Left lung (tissue), 10 donors: Measurements from ENCODE around the gene NUAK1. TPM values are rescaled to one million over a fixed set of nuclear protein-coding genes. Genes with fewer than 3 reads are reported as not detected.

Experiments used
- ATAC-seq: fragments of 200-7000 bp; cut with Tn5 transposase; one replicate; pipeline ENCODE4 v1.9.1; 2020; ENCODE audit warnings: moderate library complexity
- DNase-seq, 4 donors: peaks; one replicate each; pipeline ENCODE4 v3.0.0-alpha.2; 2013 to 2020
- H3K27ac ChIP-seq, 2 donors: fragments of 200-600 bp; sonication (generic) in 1 of 2; one replicate each; pipeline versions ENCODE4 v1.5.0 to v1.8.0; 2020 to 2021
- H3K27me3 ChIP-seq, 2 donors: fragments of 200-600 bp; sonication (generic) in 1 of 2; one replicate each; pipeline versions ENCODE4 v1.5.0 to v1.8.0; 2020 to 2021
- H3K36me3 ChIP-seq, 2 donors: fragments of 200-600 bp; sonication (generic) in 1 of 2; one replicate each; pipeline versions ENCODE4 v1.5.0 to v1.8.0; 2020 to 2021
- H3K4me1 ChIP-seq, 2 donors: fragments of 200-600 bp; one replicate each; pipeline ENCODE4 v1.8.0; 2021
- H3K4me3 ChIP-seq, 2 donors: fragments of 200-600 bp; sonication (generic) in 1 of 2; one replicate each; pipeline versions ENCODE4 v1.5.0 to v1.8.0; 2020 to 2021; ENCODE audit warnings: mild to moderate bottlenecking in 1 of 2
- H3K9me3 ChIP-seq, 2 donors: fragments of 200-600 bp; sonication (generic) in 1 of 2; one replicate each; pipeline versions ENCODE4 v1.5.0 to v1.8.0; 2020 to 2021
- intact Hi-C, 2 donors: fragments of 100-400 bp; cut with DNase I; formaldehyde crosslinking; loops; one replicate each; pipeline versions ENCODE4 v1.11.2 to v1.14.2; 2022
- polyA plus RNA-seq, 6 donors: library from polyadenylated mRNA; unstranded; fragments of 120-200 nt; gene quantifications; one replicate each; pipeline ENCODE4 v1.2.1, GENCODE V29; 2013; ENCODE audit not compliant: insufficient read length in 6 of 6
- total RNA-seq, 2 donors: library from RNA; stranded (reverse); fragmentation: NEBNext Ultra II Directional; extraction: Animal tissue kit (Norgen Biotek cat#: 25700); gene quantifications; one replicate each; pipeline ENCODE4 v1.2.1, GENCODE V29; 2021
- TF ChIP-seq, protein P1 (sequence below), 2 donors: fragments of 200-600 bp; sonication (generic) in 1 of 2; IDR thresholded peaks; one replicate each; pipeline versions ENCODE4 v1.5.0 to v1.8.0; 2021; ENCODE audit warnings: antibody characterized with exemption in 2 of 2
- donor health status: DM: no; HTN: yes; CAD: no.
- donor health status: DM: no; HTN: no; CAD: no.

NUAK1 gene
- total and polyA plus RNA-seq, 8 donors: 6.5 to 11.7 (median 8.1) TPM

DNA sequence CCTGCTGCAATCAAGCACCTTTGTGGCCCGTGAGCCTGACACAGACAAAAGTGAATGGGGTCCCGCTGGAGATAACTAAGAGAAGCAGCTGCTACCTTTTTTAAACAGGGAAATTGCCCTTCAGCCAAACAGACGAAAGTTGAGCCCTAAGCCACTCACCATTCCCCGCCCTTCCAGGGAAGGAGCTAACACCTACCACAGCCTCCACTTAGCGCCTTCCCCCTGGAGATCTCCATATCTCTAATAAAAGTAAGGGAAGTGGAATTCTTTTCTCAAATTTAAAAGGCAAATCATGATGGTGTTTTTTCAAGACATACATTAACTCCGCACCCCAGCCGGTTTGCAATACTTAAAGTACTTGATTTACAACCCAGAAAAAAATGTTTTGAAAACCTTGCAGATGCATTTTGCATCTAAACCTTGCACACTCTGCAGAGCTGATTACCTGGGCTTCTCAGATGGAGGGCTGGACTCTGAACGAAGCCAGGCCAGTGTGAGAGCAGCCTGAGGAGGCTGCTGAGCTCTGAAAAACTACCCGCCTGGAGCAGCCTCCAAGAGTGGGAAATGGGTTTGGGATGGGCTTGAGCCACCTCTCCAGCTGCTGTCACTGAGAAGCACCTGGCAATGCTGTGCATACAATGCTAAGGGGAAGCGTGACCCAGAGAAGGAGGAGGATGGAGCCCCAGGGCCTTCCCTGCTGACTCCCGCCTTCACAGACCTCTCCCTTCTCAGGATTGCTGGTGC is 10.0 kb downstream of the NUAK1 start:
- H3K4me1 ChIP-seq: peaks cover 0 to 5% of the 10 kb centered on the region in 2 donors
- no peak overlapping the region for H3K27ac ChIP-seq
- H3K36me3 ChIP-seq: no peaks in the 10 kb centered on the region
- no peak for ATAC-seq
- H3K9me3 ChIP-seq: no peaks in the 10 kb centered on the region
- TF ChIP-seq, protein P1, sequence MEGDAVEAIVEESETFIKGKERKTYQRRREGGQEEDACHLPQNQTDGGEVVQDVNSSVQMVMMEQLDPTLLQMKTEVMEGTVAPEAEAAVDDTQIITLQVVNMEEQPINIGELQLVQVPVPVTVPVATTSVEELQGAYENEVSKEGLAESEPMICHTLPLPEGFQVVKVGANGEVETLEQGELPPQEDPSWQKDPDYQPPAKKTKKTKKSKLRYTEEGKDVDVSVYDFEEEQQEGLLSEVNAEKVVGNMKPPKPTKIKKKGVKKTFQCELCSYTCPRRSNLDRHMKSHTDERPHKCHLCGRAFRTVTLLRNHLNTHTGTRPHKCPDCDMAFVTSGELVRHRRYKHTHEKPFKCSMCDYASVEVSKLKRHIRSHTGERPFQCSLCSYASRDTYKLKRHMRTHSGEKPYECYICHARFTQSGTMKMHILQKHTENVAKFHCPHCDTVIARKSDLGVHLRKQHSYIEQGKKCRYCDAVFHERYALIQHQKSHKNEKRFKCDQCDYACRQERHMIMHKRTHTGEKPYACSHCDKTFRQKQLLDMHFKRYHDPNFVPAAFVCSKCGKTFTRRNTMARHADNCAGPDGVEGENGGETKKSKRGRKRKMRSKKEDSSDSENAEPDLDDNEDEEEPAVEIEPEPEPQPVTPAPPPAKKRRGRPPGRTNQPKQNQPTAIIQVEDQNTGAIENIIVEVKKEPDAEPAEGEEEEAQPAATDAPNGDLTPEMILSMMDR (IDR thresholded peaks at IDR 0.05): no peak
- no peak for DNase-seq
- intact Hi-C loops: no loop called here
- H3K4me3 ChIP-seq: no peak overlapping the region
- H3K27me3 ChIP-seq: no peaks in the 10 kb centered on the region

DNA sequence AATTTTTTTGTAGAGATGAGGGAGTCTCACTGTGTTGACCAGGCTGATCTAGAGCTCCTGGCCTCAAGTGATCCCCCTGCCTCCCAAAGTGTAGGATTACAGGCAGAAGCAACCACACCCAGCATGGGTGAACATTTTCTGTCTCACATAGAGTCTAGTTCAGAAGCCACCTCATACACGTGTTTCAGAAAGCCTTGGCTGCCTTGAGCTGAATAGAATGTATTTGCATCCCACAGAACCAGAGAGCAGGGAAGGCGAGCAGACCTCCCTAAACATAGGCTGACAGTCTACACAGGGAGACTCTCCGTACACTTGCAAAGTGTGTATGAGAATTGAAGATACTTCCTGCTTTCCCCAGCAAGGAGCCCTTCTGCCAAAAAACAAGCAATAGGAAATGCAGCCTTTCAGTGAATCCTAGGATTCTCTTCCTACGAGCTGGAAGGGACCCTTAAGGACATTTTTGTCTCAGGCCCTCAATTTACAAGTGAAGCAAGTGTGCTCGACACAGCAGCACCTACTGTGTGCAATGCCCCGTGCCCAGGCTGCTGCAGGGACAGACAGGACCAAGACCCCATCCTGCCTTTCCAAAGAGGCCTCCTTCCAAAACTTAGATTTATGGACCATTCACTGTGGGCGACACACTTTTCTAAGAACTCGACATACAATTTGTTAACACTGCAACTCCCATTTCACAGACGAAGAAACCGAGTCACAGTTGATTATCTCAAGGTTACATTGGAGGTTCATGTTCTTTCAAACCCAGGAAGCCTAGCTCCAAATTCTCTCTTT is 11.2 kb downstream of the NUAK1 start:
- Histone ChIP-seq H3K27me3 (no peaks in the 10 kb centered on the region), H3K9me3 (no peaks in the 10 kb centered on the region), H3K27ac (no peak overlapping the region), H3K4me1 (peaks cover 0 to 5% of the 10 kb centered on the region in 2 donors), H3K36me3 (no peaks in the 10 kb centered on the region), H3K4me3 (no peak overlapping the region)
- TF ChIP-seq, protein P1 (IDR thresholded peaks at IDR 0.05): no peak
- intact Hi-C loops: no loop called here
- ATAC-seq (peak; percentile 14), DNase-seq (no peak)

DNA sequence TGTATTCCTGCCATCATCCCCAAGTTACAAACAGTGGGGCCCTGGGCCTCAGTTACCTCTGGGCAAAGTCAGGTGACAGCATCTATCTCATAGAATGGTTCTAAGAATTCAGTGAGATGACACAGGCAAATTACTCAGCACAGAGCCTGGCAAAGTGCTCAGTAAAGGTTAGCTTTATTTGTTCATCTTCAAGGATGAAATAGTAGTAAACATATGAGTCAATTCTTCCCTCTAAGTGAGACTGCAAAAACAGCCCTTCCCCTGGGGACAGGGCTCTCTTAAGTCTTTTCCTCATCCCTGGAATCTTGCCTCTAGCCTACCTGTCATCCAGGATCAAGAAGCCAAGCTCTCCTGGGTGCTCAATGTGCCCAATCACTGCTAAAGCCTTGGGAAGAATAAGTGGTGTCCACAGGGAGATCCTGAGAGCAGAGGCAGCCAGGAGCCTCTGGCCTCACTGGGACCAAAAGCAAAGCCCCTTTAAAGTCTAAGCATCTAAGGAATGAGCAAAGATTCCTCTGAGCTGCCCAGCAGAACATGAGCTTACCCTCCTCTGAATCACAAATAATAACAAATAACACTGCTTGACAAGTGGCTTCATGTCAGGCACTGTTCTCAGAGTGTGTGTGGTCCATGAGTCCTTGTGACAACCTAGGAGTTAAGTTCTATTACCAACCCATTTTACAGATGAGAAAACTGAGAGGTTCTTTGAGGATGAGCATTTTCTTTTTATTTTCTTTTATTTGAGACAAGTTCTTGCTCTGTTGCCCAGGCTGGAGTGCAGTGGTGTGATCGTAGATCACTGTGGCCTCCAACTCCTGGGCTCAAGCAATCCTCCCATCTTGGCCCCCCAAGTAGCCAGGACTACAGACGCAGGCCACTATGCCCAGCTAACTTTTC is 12.1 kb downstream of the NUAK1 start:
- H3K9me3 ChIP-seq: no peaks in the 10 kb centered on the region
- ATAC-seq (peak; percentile 46), DNase-seq (no peak)
- no peaks in the 10 kb centered on the region for H3K27me3 ChIP-seq
- no peak overlapping the region for H3K4me3 ChIP-seq
- intact Hi-C loops: no loop called here
- TF ChIP-seq, protein P1 (IDR thresholded peaks at IDR 0.05): no peak
- H3K4me1 ChIP-seq: peaks cover 0 to 5% of the 10 kb centered on the region in 2 donors
- H3K27ac ChIP-seq: no peak overlapping the region
- no peaks in the 10 kb centered on the region for H3K36me3 ChIP-seq

DNA sequence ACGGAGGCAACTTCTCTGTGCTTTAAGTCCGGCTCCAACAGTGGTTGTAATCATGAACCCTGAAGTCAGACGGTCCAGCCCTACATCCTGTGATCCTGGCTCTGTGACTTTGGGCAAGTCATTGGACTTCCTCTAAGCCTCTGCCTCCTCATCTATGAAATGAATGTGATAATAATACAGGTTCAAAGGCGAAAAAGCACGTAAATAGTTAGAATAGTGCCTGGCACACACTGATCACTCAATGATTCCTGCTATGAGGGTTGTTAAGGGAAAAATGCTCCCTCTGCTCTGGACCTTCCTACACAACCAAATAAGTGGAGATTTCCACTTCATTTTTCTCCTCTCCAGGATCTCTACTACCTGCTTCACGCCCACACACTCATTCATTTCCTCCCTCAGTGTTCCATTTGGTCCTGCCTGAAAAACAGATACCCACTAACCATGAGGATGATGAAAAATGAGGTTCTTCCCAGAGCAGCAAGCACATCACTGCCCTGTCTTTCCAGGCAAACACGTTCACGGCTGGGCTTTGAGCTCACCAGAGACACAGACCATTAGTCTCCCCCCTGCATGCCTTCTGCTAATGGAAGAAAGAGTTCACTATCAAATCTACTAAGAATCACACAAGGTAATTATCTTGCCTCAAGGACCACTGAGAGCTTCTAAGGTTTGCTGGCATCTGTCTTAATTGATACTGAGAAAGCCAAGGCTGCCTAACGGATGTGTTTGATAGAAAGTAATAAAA is 13.2 kb downstream of the NUAK1 start:
- no peak overlapping the region for H3K27ac ChIP-seq
- H3K4me3 ChIP-seq: no peak overlapping the region
- H3K27me3 ChIP-seq: no peaks in the 10 kb centered on the region
- intact Hi-C loops: no loop called here
- no peaks in the 10 kb centered on the region for H3K9me3 ChIP-seq
- DNase-seq: no peak
- no peak for ATAC-seq
- TF ChIP-seq, protein P1 (IDR thresholded peaks at IDR 0.05): no peak
- H3K4me1 ChIP-seq: peaks cover under 1 to 5% of the 10 kb centered on the region in 2 donors
- H3K36me3 ChIP-seq: no peaks in the 10 kb centered on the region
